Testis (tissue), 2 donors: ENCODE measurements around the gene FBXL7.

ENCODE experiments used
- CTCF ChIP-seq, 3 experiments: fragments of 450-650 bp in 2 of 3; fragments of 200-600 bp in 1 of 3; sonication (generic) in 1 of 3; IDR thresholded peaks; one replicate each; pipeline ENCODE4 v1.5.1; 2016 to 2019; ENCODE audit warnings: antibody characterized with exemption in 3 of 3, mild to moderate bottlenecking in 2 of 3, moderate library complexity in 1 of 3
- POLR2A ChIP-seq: fragments of 450-650 bp; IDR thresholded peaks from one replicate; pipeline ENCODE4 v1.6.1; 2017; ENCODE audit warnings: antibody characterized with exemption, mild to moderate bottlenecking, moderate library complexity

GRCh38 chr5:15564957-15565356 lies 65.0 kb downstream of the FBXL7 start:
- TF ChIP-seq CTCF (IDR thresholded peaks at IDR 0.05) (no peak), POLR2A (no peak)
